Right atrium auricular region (tissue), 2 donors: ENCODE measurements around the gene SUN1. TPM values are rescaled to one million over a fixed set of nuclear protein-coding genes. Genes with fewer than 3 reads are reported as not detected.

Experiments
- DNase-seq: peaks from one replicate; pipeline ENCODE4 v3.0.0-alpha.2; 2019; ENCODE audit warnings: low spot score
- H3K27ac ChIP-seq, 2 donors: fragments of 200-600 bp; sonication (generic); 1 replicate in 1 of 2; 2 replicates in 1 of 2; pipeline ENCODE4 v1.5.1; 2016 to 2019
- H3K27me3 ChIP-seq, 2 donors: fragments of 200-600 bp; sonication (generic); one replicate each; pipeline versions ENCODE4 v1.5.1 to v1.6.0; 2017 to 2019
- H3K36me3 ChIP-seq: fragments of 200-600 bp; sonication (generic); one replicate; pipeline ENCODE4 v1.5.1; 2016
- H3K4me1 ChIP-seq, 2 donors: fragments of 200-600 bp; sonication (generic); one replicate each; pipeline versions ENCODE4 v1.5.1 to v1.6.0; 2017 to 2019
- H3K4me3 ChIP-seq, 2 donors: fragments of 200-600 bp; sonication (generic); 1 replicate in 1 of 2; 2 replicates in 1 of 2; pipeline ENCODE4 v1.5.1; 2017 to 2019; ENCODE audit warnings: mild to moderate bottlenecking in 1 of 2, moderate library complexity in 1 of 2
- H3K9me3 ChIP-seq, 2 donors: fragments of 200-600 bp; sonication (generic); one replicate each; pipeline ENCODE4 v1.5.1; 2019
- CTCF ChIP-seq, 2 donors: fragments of 200-600 bp; sonication (generic); IDR thresholded peaks; one replicate each; pipeline ENCODE4 v1.5.1; 2019; ENCODE audit warnings: antibody characterized with exemption in 2 of 2
- total RNA-seq, 2 donors: library from RNA; depleted of rRNA; stranded (reverse); fragments of >200 nt; gene quantifications; one replicate each; pipeline ENCODE4 v1.1.0, GENCODE V29; 2016

The SUN1 gene
- total RNA-seq, 2 donors from 2014 or later = 84.4 to 97.5 TPM

- Histone ChIP-seq H3K4me3 (no peak overlapping the region), H3K27ac (peak overlapping the region in 1 of 2 donors; percentile 1), H3K27me3 (no peaks in the 10 kb centered on the region), H3K9me3 (no peaks in the 10 kb centered on the region), H3K36me3 (peaks cover 46% of the 10 kb centered on the region), H3K4me1 (peaks cover 0 to 54% of the 10 kb centered on the region in 2 donors)
- no peak for TF ChIP-seq CTCF (IDR thresholded peaks at IDR 0.05)
- no peak for DNase-seq
Measured at GRCh38 chr7:840001-840600, 7.8 kb downstream of the SUN1 start.

- Histone ChIP-seq H3K27me3 (no peaks in the 10 kb centered on the region), H3K4me1 (peaks cover 0 to 41% of the 10 kb centered on the region in 2 donors), H3K9me3 (no peaks in the 10 kb centered on the region), H3K4me3 (no peak overlapping the region), H3K36me3 (peaks cover 49% of the 10 kb centered on the region), H3K27ac (peak overlapping the region in 1 of 2 donors; percentile 63)
- DNase-seq = no peak
- TF ChIP-seq CTCF (IDR thresholded peaks at IDR 0.05) = no peak
Measured at GRCh38 chr7:841943-842342, 9.7 kb downstream of the SUN1 start.

GRCh38 chr7:842431-843031, 10.3 kb downstream of the SUN1 start:
- H3K36me3 ChIP-seq = peaks cover 49% of the 10 kb centered on the region
- H3K27ac ChIP-seq = peak overlapping the region; percentile 47 to 63
- H3K9me3 ChIP-seq = no peaks in the 10 kb centered on the region
- DNase-seq = no peak
- H3K4me1 ChIP-seq = peaks cover 0 to 35% of the 10 kb centered on the region in 2 donors
- no peak for TF ChIP-seq CTCF (IDR thresholded peaks at IDR 0.05)
- H3K27me3 ChIP-seq = no peaks in the 10 kb centered on the region
- no peak overlapping the region for H3K4me3 ChIP-seq

GRCh38 chr7:843230-843629, 11.0 kb downstream of the SUN1 start:
- Histone ChIP-seq H3K9me3 (no peaks in the 10 kb centered on the region), H3K27me3 (no peaks in the 10 kb centered on the region), H3K27ac (peak overlapping the region; percentile 47 to 63), H3K4me1 (peaks cover 0 to 28% of the 10 kb centered on the region in 2 donors), H3K36me3 (peaks cover 49% of the 10 kb centered on the region), H3K4me3 (no peak overlapping the region)
- DNase-seq = no peak
- TF ChIP-seq CTCF (IDR thresholded peaks at IDR 0.05) = no peak

- peaks cover 0 to 20% of the 10 kb centered on the region in 2 donors for H3K4me1 ChIP-seq
Measured at GRCh38 chr7:844043-844442, 11.8 kb downstream of the SUN1 start.

More at GRCh38 chr7:844043-844442, 11.8 kb downstream of the SUN1 start:
- H3K4me3 ChIP-seq = no peak overlapping the region
- no peaks in the 10 kb centered on the region for H3K27me3 ChIP-seq
- DNase-seq = no peak
- H3K36me3 ChIP-seq = peaks cover 47% of the 10 kb centered on the region
- H3K27ac ChIP-seq = no peak overlapping the region
- TF ChIP-seq CTCF (IDR thresholded peaks at IDR 0.05) = no peak
- no peaks in the 10 kb centered on the region for H3K9me3 ChIP-seq
